Erythroblast (primary cell): ENCODE data around the gene PPID.
A peak's percentile ranks its signal among the peaks of the same experiment; 100 is the strongest.

Source experiments
- GATA1 ChIP-seq: IDR thresholded peaks from 2 replicates; pipeline ENCODE4 v1.6.1; 2011; ENCODE audit warnings: low read depth, mild to moderate bottlenecking, control low read depth, low read length, moderate library complexity
- POLR2A ChIP-seq: IDR thresholded peaks from 2 replicates; pipeline ENCODE4 v1.6.1; 2011; ENCODE audit warnings: mild to moderate bottlenecking, low read length

- TF ChIP-seq POLR2A (peak; percentile 83), GATA1 (peak; percentile 75)
These were observed 51.0 kb downstream of the PPID start, which contains the start of gene ETFDH for GRCh38 chr4:158671915-158672806.
